HL-60/S4 treated with phorbol 12-myristate 13-acetate at 8.2 ng/mL for 4 days and 3 days (cell line): ENCODE measurements around the gene EID2B.

Experiments used
- in situ Hi-C: fragments of 300-500 bp; cut with MboI; formaldehyde crosslinking; loops from 2 replicates; pipeline ENCODE4 v1.15.0; 2022; ENCODE audit warnings: low sequenced_read_pairs

EID2B gene

GRCh38 chr19:39533791-39534190 lies 1.1 kb upstream of the EID2B start:
- in situ Hi-C loops = loop anchor here (25.0 kb wide), 1 partner anchor 421 kb away; no protein-coding TSS in a partner anchor

GRCh38 chr19:39533003-39533512 lies 406 bp upstream of the EID2B start:
- in situ Hi-C loops = loop anchor here (25.0 kb wide), 1 partner anchor 421 kb away; no protein-coding TSS in a partner anchor

GRCh38 chr19:39531834-39532232 lies 819 bp downstream of the EID2B start:
- in situ Hi-C loops = loop anchor here (25.0 kb wide), 1 partner anchor 420 kb away; no protein-coding TSS in a partner anchor

- in situ Hi-C loops = loop anchor here (25.0 kb wide), 1 partner anchor 413 kb away; no protein-coding TSS in a partner anchor
Observed at GRCh38 chr19:39525205-39525604, 7.4 kb downstream of the EID2B start.

GRCh38 chr19:39524495-39524894 lies 8.2 kb downstream of the EID2B start:
- in situ Hi-C loops = no loop called here

- in situ Hi-C loops = no loop called here
Observed at GRCh38 chr19:39520541-39521484, 11.8 kb downstream of the EID2B start.

- in situ Hi-C loops = no loop called here
Observed at GRCh38 chr19:39518975-39519374, 13.7 kb downstream of the EID2B start.

GRCh38 chr19:39518458-39518857 lies 14.2 kb downstream of the EID2B start:
- in situ Hi-C loops = no loop called here

- in situ Hi-C loops = no loop called here
Observed at GRCh38 chr19:39517432-39517831, 15.2 kb downstream of the EID2B start.

- in situ Hi-C loops = no loop called here
Observed at GRCh38 chr19:39516270-39516669, 16.4 kb downstream of the EID2B start.

- in situ Hi-C loops = no loop called here
Observed at GRCh38 chr19:39515551-39516191, 17.0 kb downstream of the EID2B start.

GRCh38 chr19:39514840-39515550 lies 17.7 kb downstream of the EID2B start, which contains the start of gene SELENOV:
Gene SELENOV (plus strand): TSS chr19:39515139. CDS start chr19:39515213, 74 bp downstream.
- in situ Hi-C loops = no loop called here

GRCh38 chr19:39512988-39513387 lies 19.7 kb downstream of the EID2B start:
- in situ Hi-C loops = no loop called here

- in situ Hi-C loops = no loop called here
Observed at GRCh38 chr19:39509233-39509632, 23.4 kb downstream of the EID2B start.

- in situ Hi-C loops = no loop called here
Observed at GRCh38 chr19:39508629-39509028, 24.0 kb downstream of the EID2B start.

- in situ Hi-C loops = no loop called here
Observed at GRCh38 chr19:39507715-39508364, 24.8 kb downstream of the EID2B start.

- in situ Hi-C loops = no loop called here
Observed at GRCh38 chr19:39506944-39507714, 25.5 kb downstream of the EID2B start.

- in situ Hi-C loops = no loop called here
Observed at GRCh38 chr19:39506598-39506943, 26.1 kb downstream of the EID2B start.

GRCh38 chr19:39502640-39503417 lies 29.8 kb downstream of the EID2B start:
- in situ Hi-C loops = no loop called here
